ENCODE measurements around the gene KCNIP1.

DNA sequence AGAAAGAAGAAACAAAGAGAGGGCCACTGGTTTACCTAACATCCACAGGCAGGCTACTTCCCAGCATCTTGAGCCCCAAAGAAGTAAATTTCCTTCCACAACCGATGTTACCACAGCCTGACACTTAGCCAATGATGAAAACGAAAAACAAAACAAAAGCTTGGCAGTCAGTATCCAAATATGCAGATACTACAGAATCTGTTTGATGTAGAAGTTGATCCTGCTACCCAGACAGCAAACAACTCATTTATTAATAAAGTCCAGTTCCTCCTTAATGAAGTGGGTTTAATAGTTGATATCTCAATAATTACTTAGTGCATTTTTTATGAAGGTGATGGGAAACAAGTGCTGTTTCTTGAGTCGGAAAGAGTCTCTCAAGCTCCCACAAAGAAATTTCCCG, 212.6 kb downstream of the KCNIP1 start:
- TF ChIP-seq, protein P1, sequence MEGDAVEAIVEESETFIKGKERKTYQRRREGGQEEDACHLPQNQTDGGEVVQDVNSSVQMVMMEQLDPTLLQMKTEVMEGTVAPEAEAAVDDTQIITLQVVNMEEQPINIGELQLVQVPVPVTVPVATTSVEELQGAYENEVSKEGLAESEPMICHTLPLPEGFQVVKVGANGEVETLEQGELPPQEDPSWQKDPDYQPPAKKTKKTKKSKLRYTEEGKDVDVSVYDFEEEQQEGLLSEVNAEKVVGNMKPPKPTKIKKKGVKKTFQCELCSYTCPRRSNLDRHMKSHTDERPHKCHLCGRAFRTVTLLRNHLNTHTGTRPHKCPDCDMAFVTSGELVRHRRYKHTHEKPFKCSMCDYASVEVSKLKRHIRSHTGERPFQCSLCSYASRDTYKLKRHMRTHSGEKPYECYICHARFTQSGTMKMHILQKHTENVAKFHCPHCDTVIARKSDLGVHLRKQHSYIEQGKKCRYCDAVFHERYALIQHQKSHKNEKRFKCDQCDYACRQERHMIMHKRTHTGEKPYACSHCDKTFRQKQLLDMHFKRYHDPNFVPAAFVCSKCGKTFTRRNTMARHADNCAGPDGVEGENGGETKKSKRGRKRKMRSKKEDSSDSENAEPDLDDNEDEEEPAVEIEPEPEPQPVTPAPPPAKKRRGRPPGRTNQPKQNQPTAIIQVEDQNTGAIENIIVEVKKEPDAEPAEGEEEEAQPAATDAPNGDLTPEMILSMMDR (IDR thresholded peaks at IDR 0.05; ENCODE audit: insufficient read depth, low read length): no peak
- TF ChIP-seq, protein P2, sequence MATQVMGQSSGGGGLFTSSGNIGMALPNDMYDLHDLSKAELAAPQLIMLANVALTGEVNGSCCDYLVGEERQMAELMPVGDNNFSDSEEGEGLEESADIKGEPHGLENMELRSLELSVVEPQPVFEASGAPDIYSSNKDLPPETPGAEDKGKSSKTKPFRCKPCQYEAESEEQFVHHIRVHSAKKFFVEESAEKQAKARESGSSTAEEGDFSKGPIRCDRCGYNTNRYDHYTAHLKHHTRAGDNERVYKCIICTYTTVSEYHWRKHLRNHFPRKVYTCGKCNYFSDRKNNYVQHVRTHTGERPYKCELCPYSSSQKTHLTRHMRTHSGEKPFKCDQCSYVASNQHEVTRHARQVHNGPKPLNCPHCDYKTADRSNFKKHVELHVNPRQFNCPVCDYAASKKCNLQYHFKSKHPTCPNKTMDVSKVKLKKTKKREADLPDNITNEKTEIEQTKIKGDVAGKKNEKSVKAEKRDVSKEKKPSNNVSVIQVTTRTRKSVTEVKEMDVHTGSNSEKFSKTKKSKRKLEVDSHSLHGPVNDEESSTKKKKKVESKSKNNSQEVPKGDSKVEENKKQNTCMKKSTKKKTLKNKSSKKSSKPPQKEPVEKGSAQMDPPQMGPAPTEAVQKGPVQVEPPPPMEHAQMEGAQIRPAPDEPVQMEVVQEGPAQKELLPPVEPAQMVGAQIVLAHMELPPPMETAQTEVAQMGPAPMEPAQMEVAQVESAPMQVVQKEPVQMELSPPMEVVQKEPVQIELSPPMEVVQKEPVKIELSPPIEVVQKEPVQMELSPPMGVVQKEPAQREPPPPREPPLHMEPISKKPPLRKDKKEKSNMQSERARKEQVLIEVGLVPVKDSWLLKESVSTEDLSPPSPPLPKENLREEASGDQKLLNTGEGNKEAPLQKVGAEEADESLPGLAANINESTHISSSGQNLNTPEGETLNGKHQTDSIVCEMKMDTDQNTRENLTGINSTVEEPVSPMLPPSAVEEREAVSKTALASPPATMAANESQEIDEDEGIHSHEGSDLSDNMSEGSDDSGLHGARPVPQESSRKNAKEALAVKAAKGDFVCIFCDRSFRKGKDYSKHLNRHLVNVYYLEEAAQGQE (IDR thresholded peaks at IDR 0.05; ENCODE audit: insufficient replicate concordance, low read depth): no peak

Measured in HL-60 (cell line).